ENCODE data around the gene ERMAP.

GRCh38 chr1:42851960-42852607 lies 35.2 kb downstream of the ERMAP start:
- no peak for TF ChIP-seq CTCF (IDR thresholded peaks at IDR 0.05; ENCODE audit: control extremely low read depth in 1 of 3, insufficient read depth in 1 of 3, low read depth in 1 of 3, low read length in 3 of 3)
- TF ChIP-seq SP1 (IDR thresholded peaks at IDR 0.05; ENCODE audit: low read depth, low read length): no peak
- no peak for TF ChIP-seq POLR2A (IDR thresholded peaks at IDR 0.05; ENCODE audit: control extremely low read depth in 1 of 2, low read depth in 2 of 2, low read length in 2 of 2)
- no peak for TF ChIP-seq BCL11A (IDR thresholded peaks at IDR 0.05; ENCODE audit: low read depth in 2 of 2, low read length in 2 of 2)
- TF ChIP-seq RXRA (IDR thresholded peaks at IDR 0.05; ENCODE audit: insufficient read depth, low read depth, low read length): no peak
- TF ChIP-seq RAD21 (IDR thresholded peaks at IDR 0.05 in 1 of 2, conservative IDR thresholded peaks at IDR 0.05 in 1 of 2; ENCODE audit: low read depth in 2 of 2, low read length in 2 of 2): no peak
- no peak for TF ChIP-seq EGR1 (IDR thresholded peaks at IDR 0.05; ENCODE audit: borderline replicate concordance, low read depth, low read length)
- TF ChIP-seq SIN3A (conservative IDR thresholded peaks at IDR 0.05 in 1 of 2, IDR thresholded peaks at IDR 0.05 in 1 of 2; ENCODE audit: low read depth in 1 of 2, low read length in 2 of 2): no peak
- TF ChIP-seq EZH2 (IDR thresholded peaks at IDR 0.05; ENCODE audit: low read depth, low read length, severe bottlenecking): no peak
- TF ChIP-seq YY1 (IDR thresholded peaks at IDR 0.05; ENCODE audit: low read depth, low read length): no peak
- TF ChIP-seq SP2 (IDR thresholded peaks at IDR 0.05; ENCODE audit: low read length): no peak
- TF ChIP-seq EP300 (IDR thresholded peaks at IDR 0.05; ENCODE audit: borderline replicate concordance in 1 of 2, low read depth in 2 of 2, low read length in 2 of 2): no peak
- no peak for TF ChIP-seq POLR2AphosphoS5 (IDR thresholded peaks at IDR 0.05; ENCODE audit: low read depth, low read length)

All from H1 (cell line).